Activated T-helper 9 cell treated with anti-CD3 and anti-CD28 coated beads, Interleukin-2, amount 50 U/mL, for 16 hours (primary cell): ENCODE measurements around the gene QPCT.
"Not testable (repeated sequence)": the region's sequence is repeated elsewhere in the genome, so short reads cannot be mapped to it uniquely, and the experiment has no call there.

Experiments used
- DNase-seq: peaks from one replicate; pipeline ENCODE4 v3.0.0-alpha.2; 2020; ENCODE audit warnings: low read depth

Gene QPCT

GRCh38 chr2:37344453-37345361 is at the start of gene QPCT:
TSS of gene QPCT (plus strand) at chr2:37344630. CDS start at chr2:37344732, 102 bp downstream.
- DNase-seq = peak; percentile 55

GRCh38 chr2:37294858-37295257 is 49.6 kb upstream of the QPCT start:
- not testable (repeated sequence) for DNase-seq

- no peak for DNase-seq
Measured at GRCh38 chr2:37295469-37296073, 48.9 kb upstream of the QPCT start.

- DNase-seq = no peak
Measured at GRCh38 chr2:37297632-37298031, 46.8 kb upstream of the QPCT start.

GRCh38 chr2:37300146-37300545 is 44.3 kb upstream of the QPCT start:
- DNase-seq = no peak

- DNase-seq = no peak
Measured at GRCh38 chr2:37300578-37300977, 43.9 kb upstream of the QPCT start.

- DNase-seq = no peak
Measured at GRCh38 chr2:37301408-37301807, 43.0 kb upstream of the QPCT start.

GRCh38 chr2:37302701-37303252 is 41.7 kb upstream of the QPCT start:
- no peak for DNase-seq

- no peak for DNase-seq
Measured at GRCh38 chr2:37306024-37306423, 38.4 kb upstream of the QPCT start.

GRCh38 chr2:37307500-37307899 is 36.9 kb upstream of the QPCT start:
- DNase-seq = no peak

GRCh38 chr2:37315364-37315763 is 29.1 kb upstream of the QPCT start:
- no peak for DNase-seq

- DNase-seq = no peak
Measured at GRCh38 chr2:37316181-37316580, 28.2 kb upstream of the QPCT start.

GRCh38 chr2:37317746-37318145 is 26.7 kb upstream of the QPCT start:
- no peak for DNase-seq

GRCh38 chr2:37318401-37318800 is 26.0 kb upstream of the QPCT start:
- no peak for DNase-seq

- DNase-seq = no peak
Measured at GRCh38 chr2:37319754-37320609, 24.4 kb upstream of the QPCT start.

- no peak for DNase-seq
Measured at GRCh38 chr2:37321029-37321682, 23.3 kb upstream of the QPCT start.

GRCh38 chr2:37322368-37322767 is 22.1 kb upstream of the QPCT start:
- DNase-seq = no peak

- no peak for DNase-seq
Measured at GRCh38 chr2:37323176-37323780, 21.2 kb upstream of the QPCT start.

GRCh38 chr2:37323781-37324535 is 20.5 kb upstream of the QPCT start:
- DNase-seq = peak; percentile 4

GRCh38 chr2:37324536-37324785 is 20.0 kb upstream of the QPCT start:
- DNase-seq = no peak
